Measurements from ENCODE around the gene ITIH2. TPM values are rescaled to one million over a fixed set of nuclear protein-coding genes. Genes with fewer than 3 reads are reported as not detected.
A peak's percentile ranks its signal among the peaks of the same experiment; 100 is the strongest.
"Not testable (repeated sequence)": the region's sequence is repeated elsewhere in the genome, so short reads cannot be mapped to it uniquely, and the experiment has no call there.

Gene ITIH2
- total RNA-seq = 4.6 and 4.9 TPM in 2 replicates
- long read RNA-seq, transcript ITIH2-201 (21 exons, 3,193 nt) = major isoform, 31 of 52 reads
- long read RNA-seq, partial matches to known transcripts = 18 of 52 reads
- long read RNA-seq, other reads (novel, unspliced or antisense) = 3 of 52 reads

DNA sequence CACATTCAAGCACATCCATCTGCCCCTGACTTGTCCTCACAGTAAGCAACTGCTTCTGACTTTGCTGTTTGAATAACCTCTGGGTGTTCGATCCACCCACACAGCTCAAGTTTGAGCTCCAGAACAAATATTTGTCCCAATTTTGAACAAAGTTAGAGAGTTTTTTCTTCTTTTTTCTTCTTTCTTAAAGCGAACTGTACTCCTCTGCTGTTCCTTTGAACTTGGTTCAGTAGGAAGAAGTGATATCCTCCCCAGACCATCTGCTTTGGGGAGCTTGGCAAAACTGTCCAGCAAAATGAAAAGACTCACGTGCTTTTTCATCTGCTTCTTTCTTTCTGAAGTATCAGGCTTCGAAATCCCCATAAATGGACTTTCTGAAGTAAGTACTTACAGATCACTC, at the start of gene ITIH2:
Gene ITIH2, plus strand, starts transcription at position 177 of the 400 bp plus-strand sequence. Its CDS starts 119 bp downstream, at position 296.
- Mint-ChIP-seq H3K27ac (peak within 1 kb of the TSS; percentile 85), H3K4me3 (ENCODE audit: low read depth) (peak within 1 kb of the TSS; percentile 27), H3K9me3 (ENCODE audit: low read depth) (no peaks in the 10 kb centered on the region), H3K4me1 (ENCODE audit: low read depth) (peaks cover 51% of the 10 kb centered on the region), H3K27me3 (no peaks in the 10 kb centered on the region), H3K36me3 (ENCODE audit: insufficient read depth) (no peaks in the 10 kb centered on the region)
- no peak for DNase-seq (ENCODE audit: low spot score, unreplicated experiment)
- TF ChIP-seq, protein P1, sequence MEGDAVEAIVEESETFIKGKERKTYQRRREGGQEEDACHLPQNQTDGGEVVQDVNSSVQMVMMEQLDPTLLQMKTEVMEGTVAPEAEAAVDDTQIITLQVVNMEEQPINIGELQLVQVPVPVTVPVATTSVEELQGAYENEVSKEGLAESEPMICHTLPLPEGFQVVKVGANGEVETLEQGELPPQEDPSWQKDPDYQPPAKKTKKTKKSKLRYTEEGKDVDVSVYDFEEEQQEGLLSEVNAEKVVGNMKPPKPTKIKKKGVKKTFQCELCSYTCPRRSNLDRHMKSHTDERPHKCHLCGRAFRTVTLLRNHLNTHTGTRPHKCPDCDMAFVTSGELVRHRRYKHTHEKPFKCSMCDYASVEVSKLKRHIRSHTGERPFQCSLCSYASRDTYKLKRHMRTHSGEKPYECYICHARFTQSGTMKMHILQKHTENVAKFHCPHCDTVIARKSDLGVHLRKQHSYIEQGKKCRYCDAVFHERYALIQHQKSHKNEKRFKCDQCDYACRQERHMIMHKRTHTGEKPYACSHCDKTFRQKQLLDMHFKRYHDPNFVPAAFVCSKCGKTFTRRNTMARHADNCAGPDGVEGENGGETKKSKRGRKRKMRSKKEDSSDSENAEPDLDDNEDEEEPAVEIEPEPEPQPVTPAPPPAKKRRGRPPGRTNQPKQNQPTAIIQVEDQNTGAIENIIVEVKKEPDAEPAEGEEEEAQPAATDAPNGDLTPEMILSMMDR (IDR thresholded peaks at IDR 0.05; ENCODE audit: unreplicated experiment) = no peak

DNA sequence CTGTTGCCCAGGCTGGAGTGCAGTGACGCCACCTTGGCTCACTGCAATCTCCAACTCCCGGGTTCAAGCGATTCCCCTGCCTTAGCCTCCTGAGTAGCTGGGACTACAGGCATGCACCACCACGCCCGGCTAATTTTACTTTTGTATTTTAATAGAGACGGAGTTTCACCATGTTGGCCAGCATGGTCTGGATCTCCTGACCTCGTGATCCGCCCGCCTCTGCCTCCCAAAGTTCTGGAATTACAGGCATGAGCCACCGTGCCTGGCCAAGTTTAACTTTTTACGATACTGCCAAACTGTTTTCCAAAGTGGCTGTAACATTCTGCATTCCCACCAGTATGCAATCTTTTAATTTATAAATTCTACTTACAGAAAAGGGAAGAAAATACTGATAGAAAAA, 46.0 kb upstream of the ITIH2 start:
- not testable (repeated sequence) for H3K9me3 Mint-ChIP-seq (ENCODE audit: low read depth); H3K4me1 Mint-ChIP-seq (ENCODE audit: low read depth); H3K4me3 Mint-ChIP-seq (ENCODE audit: low read depth); H3K27ac Mint-ChIP-seq; DNase-seq (ENCODE audit: low spot score, unreplicated experiment); H3K36me3 Mint-ChIP-seq (ENCODE audit: insufficient read depth)
- peaks cover 27% of the 10 kb centered on the region for H3K27me3 Mint-ChIP-seq

GRCh38 chr10:7657552-7657951, 45.6 kb upstream of the ITIH2 start:
- Mint-ChIP-seq H3K27me3 (peaks cover 31% of the 10 kb centered on the region), H3K27ac (no peak overlapping the region), H3K4me3 (ENCODE audit: low read depth) (no peak overlapping the region), H3K4me1 (ENCODE audit: low read depth) (no peaks in the 10 kb centered on the region), H3K9me3 (ENCODE audit: low read depth) (no peaks in the 10 kb centered on the region), H3K36me3 (ENCODE audit: insufficient read depth) (no peaks in the 10 kb centered on the region)
- TF ChIP-seq, protein P1 (IDR thresholded peaks at IDR 0.05; ENCODE audit: unreplicated experiment) = no peak
- DNase-seq (ENCODE audit: low spot score, unreplicated experiment) = no peak

GRCh38 chr10:7659560-7659959, 43.6 kb upstream of the ITIH2 start:
- H3K4me3 Mint-ChIP-seq (ENCODE audit: low read depth) = no peak overlapping the region
- TF ChIP-seq, protein P1 (IDR thresholded peaks at IDR 0.05; ENCODE audit: unreplicated experiment) = no peak
- no peaks in the 10 kb centered on the region for H3K36me3 Mint-ChIP-seq (ENCODE audit: insufficient read depth)
- H3K27me3 Mint-ChIP-seq = peaks cover 38% of the 10 kb centered on the region
- H3K27ac Mint-ChIP-seq = no peak overlapping the region
- H3K4me1 Mint-ChIP-seq (ENCODE audit: low read depth) = no peaks in the 10 kb centered on the region
- no peaks in the 10 kb centered on the region for H3K9me3 Mint-ChIP-seq (ENCODE audit: low read depth)
- no peak for DNase-seq (ENCODE audit: low spot score, unreplicated experiment)

- Mint-ChIP-seq H3K4me3 (ENCODE audit: low read depth) (no peak overlapping the region), H3K27me3 (peaks cover 51% of the 10 kb centered on the region), H3K27ac (no peak overlapping the region), H3K9me3 (ENCODE audit: low read depth) (no peaks in the 10 kb centered on the region), H3K4me1 (ENCODE audit: low read depth) (peaks cover 8% of the 10 kb centered on the region), H3K36me3 (ENCODE audit: insufficient read depth) (no peaks in the 10 kb centered on the region)
- TF ChIP-seq, protein P1 (IDR thresholded peaks at IDR 0.05; ENCODE audit: unreplicated experiment) = no peak
- DNase-seq (ENCODE audit: low spot score, unreplicated experiment) = no peak
Observed at GRCh38 chr10:7662522-7662921, 40.6 kb upstream of the ITIH2 start.

- H3K27ac Mint-ChIP-seq = no peak overlapping the region
- peaks cover 10% of the 10 kb centered on the region for H3K4me1 Mint-ChIP-seq (ENCODE audit: low read depth)
- no peaks in the 10 kb centered on the region for H3K36me3 Mint-ChIP-seq (ENCODE audit: insufficient read depth)
- DNase-seq (ENCODE audit: low spot score, unreplicated experiment) = no peak
- peaks cover 70% of the 10 kb centered on the region for H3K27me3 Mint-ChIP-seq
- TF ChIP-seq, protein P1 (IDR thresholded peaks at IDR 0.05; ENCODE audit: unreplicated experiment) = no peak
- no peak overlapping the region for H3K4me3 Mint-ChIP-seq (ENCODE audit: low read depth)
- H3K9me3 Mint-ChIP-seq (ENCODE audit: low read depth) = no peaks in the 10 kb centered on the region
Observed at GRCh38 chr10:7664707-7665106, 38.4 kb upstream of the ITIH2 start.
